Heart left ventricle (tissue), 13 donors: ENCODE measurements around the gene PTP4A1.

Experiments
- CTCF ChIP-seq, 12 donors: fragments of 200-600 bp; sonication (generic) in 4 of 12; IDR thresholded peaks; one replicate each; pipeline versions ENCODE4 v1.5.0 to v1.8.0; 2018 to 2022; ENCODE audit warnings: antibody characterized with exemption in 12 of 12, mild to moderate bottlenecking in 5 of 12
- POLR2A ChIP-seq, 2 donors: fragments of 450-650 bp; IDR thresholded peaks; one replicate each; pipeline ENCODE4 v1.6.1; 2017; ENCODE audit warnings: antibody characterized with exemption in 2 of 2, mild to moderate bottlenecking in 2 of 2, moderate library complexity in 2 of 2
- donor health status: ischemic (EF 13 %, LVEDD 7.1; RV severe dilation, severe dysfunction).
- donor health status: DM: no; HTN: yes; CAD: no.
- donor health status: DM: no; HTN: no; CAD: no.
- donor health status: ischemic (EF 25% LVEDD 6.9; RV normal size, moderate dysfunction).
- donor health status: ischemic (EF 25% LVEDD 5.7; RV mildly dilated, moderate dysfunction).
- donor health status: ischemic (EF 35%, LVEDD 5.7; RV mildly dilated, moderate dysfunction).
- donor health status: nonischemic (EF 11% LVEDD 7.7; RV severe dilation, severe dysfunction).
- donor health status: DM: yes; HTN: yes; CAD: no.
- donor health status: PGD.
- donor health status: ischemic (EF 29% LVEDD 5.4; RV normal size, mild dysfunction).
- donor health status: nonischemic (EF 23%, LVEDD 6.1; RV moderate dilation, normal function).

GRCh38 chr6:63574554-63574900 lies 2.2 kb downstream of the PTP4A1 start:
- TF ChIP-seq CTCF (IDR thresholded peaks at IDR 0.05) = peak in 1 of 12 donors; percentile 1
- no peak for TF ChIP-seq POLR2A (IDR thresholded peaks at IDR 0.05)
